ENCODE measurements around the gene OXER1. TPM values are rescaled to one million over a fixed set of nuclear protein-coding genes. Genes with fewer than 3 reads are reported as not detected.
A peak's percentile ranks its signal among the peaks of the same experiment; 100 is the strongest.

Gene OXER1
- total RNA-seq, 1 donor from 2014 or later = 0.84 TPM

- DNase-seq (ENCODE audit: low spot score) = peak; percentile 81
Observed at GRCh38 chr2:42770288-42771131, 6.6 kb upstream of the OXER1 start.

- peak; percentile 75 for DNase-seq (ENCODE audit: low spot score)
Observed at GRCh38 chr2:42769583-42770287, 5.8 kb upstream of the OXER1 start.

DNA sequence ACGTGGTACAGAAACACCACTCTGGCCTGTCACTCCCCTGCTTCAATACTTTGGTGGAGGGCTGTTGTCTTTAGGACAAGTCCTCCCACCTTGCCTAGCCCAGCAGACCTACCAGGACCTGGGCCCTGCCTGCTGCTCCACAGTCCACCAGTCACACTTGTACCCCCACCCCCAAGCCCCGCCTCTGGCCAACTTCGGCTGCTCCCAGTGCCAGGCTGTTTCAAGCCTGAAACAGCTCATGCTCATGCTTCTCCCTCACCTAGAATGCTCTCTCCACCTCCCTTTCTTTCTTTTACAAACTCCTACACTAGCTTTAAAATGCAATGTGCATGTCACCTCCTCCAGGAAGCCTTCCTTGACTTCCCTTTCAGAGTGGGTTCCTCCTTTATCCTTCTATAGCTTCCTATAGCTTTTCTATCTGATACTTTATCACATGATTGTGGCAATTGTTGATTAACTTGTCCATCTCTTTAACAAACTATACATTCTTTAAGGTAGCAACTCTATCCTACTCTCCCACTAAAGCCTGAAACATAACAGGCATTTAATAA is 4.8 kb upstream of the OXER1 start:
- DNase-seq (ENCODE audit: low spot score) = peak; percentile 81

- DNase-seq (ENCODE audit: low spot score) = no peak
Observed at GRCh38 chr2:42767899-42768705, 4.2 kb upstream of the OXER1 start.

GRCh38 chr2:42767080-42767898 is 3.4 kb upstream of the OXER1 start:
- no peak for DNase-seq (ENCODE audit: low spot score)

DNA sequence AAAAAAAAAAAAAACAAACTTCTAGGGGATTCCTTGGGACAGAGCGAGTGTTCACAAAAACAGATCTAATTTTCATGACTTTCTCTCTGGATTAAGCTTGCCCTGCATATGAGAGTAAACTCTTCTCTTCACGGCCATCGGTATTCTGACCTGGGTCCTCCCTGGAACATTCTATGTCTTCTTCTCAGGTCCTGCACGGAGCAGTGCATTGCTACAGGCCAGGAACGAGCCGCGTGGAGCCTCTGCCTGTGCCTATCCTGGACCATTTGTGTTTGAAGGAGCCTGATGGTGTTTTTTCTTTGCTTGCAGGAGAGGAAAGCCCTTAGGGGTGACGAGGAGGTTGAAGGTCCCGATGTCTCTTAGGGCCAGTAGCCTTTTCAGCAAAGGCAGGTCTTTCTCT is 1.8 kb upstream of the OXER1 start:
- DNase-seq (ENCODE audit: low spot score) = no peak

- no peak for DNase-seq (ENCODE audit: low spot score)
Observed at GRCh38 chr2:42764901-42765300, 966 bp upstream of the OXER1 start.

DNA sequence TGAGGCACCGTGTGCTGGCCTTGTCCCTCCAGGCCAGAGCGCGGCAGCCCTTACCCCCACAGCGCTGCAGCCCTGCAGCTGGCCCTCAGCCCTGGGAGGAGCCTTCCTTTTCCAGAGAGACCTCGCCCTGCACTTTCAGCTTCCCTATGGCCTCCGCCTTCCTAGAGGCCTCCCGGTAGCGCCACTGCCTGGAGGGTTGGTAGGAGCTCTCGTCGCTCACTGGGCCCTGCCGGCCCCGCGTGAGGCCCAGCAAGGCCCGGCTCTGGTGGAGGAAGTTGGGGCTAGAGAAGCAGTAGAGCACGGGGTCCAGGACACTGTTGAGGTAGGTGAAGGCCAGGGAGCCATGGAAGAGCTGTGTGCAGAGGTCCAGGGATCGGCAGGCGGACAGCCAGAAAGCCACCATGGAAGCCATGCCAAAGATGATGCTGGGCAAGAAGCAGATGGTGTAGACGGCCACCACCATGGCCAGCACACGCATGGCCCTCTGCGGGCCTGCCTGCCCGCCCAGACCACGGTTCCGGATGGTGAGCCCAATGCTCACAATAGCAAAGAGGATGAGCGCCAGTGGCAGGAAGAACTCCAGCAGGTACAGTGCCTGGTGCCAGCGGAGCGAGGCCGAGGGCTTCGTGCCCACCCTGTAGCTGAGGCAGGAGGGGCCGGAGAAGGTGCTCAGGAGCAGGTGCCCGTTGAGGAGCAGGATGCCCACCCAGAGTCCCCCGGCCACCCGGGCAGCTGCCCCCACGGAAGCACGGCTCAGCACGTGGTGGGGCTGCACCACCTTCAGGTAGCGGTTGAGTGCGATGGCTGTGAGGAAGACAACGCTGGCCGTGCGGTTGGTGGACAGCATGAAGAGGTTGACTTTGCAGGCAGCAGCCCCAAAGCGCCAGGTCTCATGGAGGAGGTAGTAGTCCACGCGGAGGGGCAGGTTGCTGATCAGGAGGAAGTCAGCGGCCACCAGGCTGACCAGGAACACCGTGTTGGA is 821 bp downstream of the OXER1 start:
- no peak for DNase-seq (ENCODE audit: low spot score)

GRCh38 chr2:42762155-42762554 is 1.8 kb downstream of the OXER1 start:
- no peak for DNase-seq (ENCODE audit: low spot score)

DNA sequence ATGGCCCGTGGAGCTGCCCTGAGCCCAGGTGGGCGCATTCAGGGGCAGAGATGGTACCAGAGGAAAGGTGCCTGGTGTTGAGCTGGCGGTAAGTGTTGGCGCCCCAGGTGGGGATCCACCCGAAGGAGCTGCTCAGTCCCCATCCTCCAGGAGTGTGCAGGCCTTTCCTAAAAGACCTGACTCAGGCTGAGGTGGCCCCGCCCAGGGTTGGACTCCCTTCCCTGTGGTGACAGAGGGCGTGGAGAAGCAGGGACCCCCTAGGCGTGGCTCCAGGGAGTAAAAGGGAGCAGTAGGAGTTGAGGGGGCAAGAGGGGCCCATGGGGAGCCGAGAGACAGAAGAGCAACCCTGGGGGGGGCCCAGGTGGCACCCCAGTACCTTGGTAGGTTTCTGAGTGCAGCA is 2.4 kb downstream of the OXER1 start:
- no peak for DNase-seq (ENCODE audit: low spot score)

- no peak for DNase-seq (ENCODE audit: low spot score)
Observed at GRCh38 chr2:42758751-42759150, 5.2 kb downstream of the OXER1 start.

GRCh38 chr2:42757981-42758740 is 5.8 kb downstream of the OXER1 start:
- no peak for DNase-seq (ENCODE audit: low spot score)

DNA sequence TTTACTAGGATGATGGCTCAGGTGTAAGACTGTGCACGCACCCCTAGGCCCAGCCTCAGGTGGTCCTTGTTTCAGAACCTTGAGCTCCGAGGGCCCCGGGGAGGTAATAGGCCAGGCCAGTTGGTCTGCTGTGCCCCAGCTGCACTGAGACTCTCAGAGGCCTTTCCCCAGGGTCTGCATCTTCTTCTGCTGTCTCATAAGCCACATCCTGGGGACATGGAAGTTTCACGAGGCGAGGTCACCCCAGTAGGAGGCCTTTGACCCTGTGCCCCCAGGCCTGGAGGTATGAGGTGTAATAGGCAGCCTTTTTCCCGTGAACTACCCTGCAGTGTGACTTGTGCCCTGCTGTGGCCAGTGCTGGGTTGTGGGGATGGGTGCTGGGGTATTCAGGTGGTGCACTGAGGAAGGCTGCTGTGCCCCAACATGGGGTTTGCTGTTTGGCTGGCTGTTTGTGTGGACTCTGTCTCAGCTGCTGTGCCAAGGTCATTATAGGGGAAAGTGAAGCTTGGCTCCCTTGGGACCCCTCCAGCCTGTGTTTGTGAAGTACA is 6.9 kb downstream of the OXER1 start:
- no peak for DNase-seq (ENCODE audit: low spot score)

DNA sequence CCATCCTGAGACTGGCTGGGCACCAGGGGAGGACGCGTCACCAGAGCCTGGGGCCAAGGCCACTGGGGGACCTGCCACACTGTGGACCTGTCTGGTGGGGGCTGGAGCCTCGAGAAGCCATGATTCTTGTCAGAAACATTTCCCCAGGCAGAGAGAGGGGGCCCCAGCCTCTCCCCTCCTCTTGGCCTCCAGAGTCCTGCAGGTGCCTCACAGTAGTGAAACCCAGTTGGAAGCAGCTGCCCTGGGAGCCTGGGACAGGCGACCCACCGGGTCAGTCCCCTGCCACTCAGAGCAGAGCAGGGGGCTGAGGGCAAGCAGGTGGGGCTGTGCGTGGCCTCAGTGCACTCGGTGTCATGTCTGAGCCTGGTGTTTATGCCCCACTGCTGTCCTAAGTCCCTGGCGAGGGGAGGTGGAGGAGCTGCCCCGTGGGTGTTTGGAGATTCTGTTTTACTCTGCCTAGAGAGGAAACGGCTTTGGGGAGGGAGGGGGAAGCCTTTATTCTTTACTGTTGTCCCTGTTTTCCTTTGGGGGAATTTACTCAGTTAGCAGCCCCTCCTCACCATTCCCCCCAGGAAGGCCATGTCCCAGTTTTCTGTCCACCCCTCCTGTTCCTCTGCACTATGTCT is 7.7 kb downstream of the OXER1 start:
- no peak for DNase-seq (ENCODE audit: low spot score)

- DNase-seq (ENCODE audit: low spot score) = no peak
Observed at GRCh38 chr2:42755191-42755880, 8.6 kb downstream of the OXER1 start.

DNA sequence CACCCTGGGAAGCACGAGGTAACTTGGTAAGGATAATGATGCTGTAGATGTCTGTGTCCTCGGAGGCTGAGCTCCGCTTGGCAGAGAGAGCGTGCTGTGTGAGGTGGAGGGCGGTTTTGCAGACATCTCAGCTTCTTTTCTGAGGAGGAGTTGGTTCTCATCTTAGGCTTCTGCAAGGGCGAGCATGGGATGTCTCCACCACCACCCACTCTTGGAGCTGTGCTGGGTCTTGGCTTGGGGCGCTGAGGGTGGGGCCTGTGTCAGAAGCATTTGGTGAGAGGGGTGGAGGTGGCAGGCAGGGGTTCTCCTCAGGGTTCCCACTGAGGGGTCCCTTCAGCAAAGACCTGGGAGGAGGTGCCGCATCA is 9.2 kb downstream of the OXER1 start:
- no peak for DNase-seq (ENCODE audit: low spot score)

GRCh38 chr2:42754021-42754775 is 9.7 kb downstream of the OXER1 start:
- no peak for DNase-seq (ENCODE audit: low spot score)

Data from mesenteric fat pad (tissue), 1 donor.